ENCODE measurements around the gene ZDHHC19. TPM values are rescaled to one million over a fixed set of nuclear protein-coding genes. Genes with fewer than 3 reads are reported as not detected.

ZDHHC19 gene
- total RNA-seq, 2 donors from 2014 or later, result not detected

DNA sequence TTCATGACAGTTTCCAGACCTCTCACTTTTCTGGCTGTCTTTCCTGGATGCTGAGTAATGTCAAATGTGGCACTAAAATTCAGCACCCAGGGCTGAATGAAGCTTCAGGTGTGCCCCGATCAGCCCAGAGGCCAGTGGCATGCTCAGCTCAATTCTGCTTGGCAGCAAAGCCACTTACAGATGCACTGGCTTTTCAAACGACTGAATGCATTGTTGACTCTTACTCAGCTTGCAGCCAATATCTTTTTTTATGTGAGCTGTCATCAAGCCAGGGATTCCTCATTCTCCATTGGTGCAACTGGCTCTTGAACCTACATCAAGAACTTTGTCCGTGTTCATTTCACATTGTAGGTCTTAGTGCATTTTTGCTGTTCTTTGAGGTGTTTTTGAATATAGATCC, 60.7 kb downstream of the ZDHHC19 start:
- Mint-ChIP-seq H3K36me3 (peaks cover 0 to 4% of the 10 kb centered on the region in 2 donors), H3K9me3 (peaks cover 0 to 4% of the 10 kb centered on the region in 2 donors), H3K27ac (peak overlapping the region in 1 of 2 donors; percentile 75)
- ATAC-seq (no peak), DNase-seq (ENCODE audit: low spot score in 2 of 2) (no peak)

DNA sequence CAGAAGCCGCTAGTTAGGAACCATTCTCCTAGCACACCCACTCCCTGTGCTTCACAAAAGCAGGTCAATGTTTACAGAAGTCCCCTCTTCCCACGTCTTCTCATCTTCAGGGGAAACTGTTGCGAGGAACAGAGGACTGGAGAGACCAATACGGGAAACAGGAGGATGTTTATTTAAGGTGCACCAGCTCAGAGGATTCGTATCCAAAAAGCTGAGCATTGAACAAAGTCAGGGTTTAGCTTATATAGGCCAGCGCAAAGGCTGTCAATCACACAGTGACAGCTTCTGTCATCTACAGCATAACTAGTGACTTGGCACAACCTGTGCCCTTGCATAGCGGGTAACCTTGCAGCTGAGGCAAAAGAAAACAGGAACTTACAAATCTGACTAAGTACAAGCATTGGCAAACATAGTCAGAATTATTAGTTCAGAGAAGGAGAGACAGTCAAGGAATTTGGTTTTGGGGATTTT, 61.3 kb downstream of the ZDHHC19 start:
- Mint-ChIP-seq H3K27ac (no peak overlapping the region), H3K36me3 (peaks cover 0 to 4% of the 10 kb centered on the region in 2 donors), H3K9me3 (peaks cover 0 to 4% of the 10 kb centered on the region in 2 donors)
- DNase-seq (ENCODE audit: low spot score in 2 of 2) (no peak), ATAC-seq (no peak)

DNA sequence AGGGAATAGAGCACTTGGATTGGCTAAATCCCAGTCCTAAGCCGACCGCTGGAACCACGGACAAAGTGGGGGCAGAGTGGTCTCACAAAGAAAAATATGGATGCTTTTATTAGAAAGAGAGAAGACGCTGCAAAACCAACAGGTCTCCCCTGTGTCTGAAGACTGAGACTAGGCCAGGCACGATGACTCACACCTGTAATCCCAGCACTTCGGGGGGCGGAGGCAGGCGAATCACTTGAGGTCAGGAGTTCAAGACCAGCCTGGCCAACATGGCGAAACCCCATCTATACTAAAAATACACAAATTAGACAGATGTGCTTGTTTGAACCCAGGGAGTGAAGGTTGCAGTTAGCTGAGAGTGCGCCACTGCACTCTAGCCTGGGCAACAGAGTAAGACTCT, 61.8 kb downstream of the ZDHHC19 start:
- ATAC-seq, result no peak
- peak overlapping the region; percentile 71 to 82 for H3K27ac Mint-ChIP-seq
- H3K36me3 Mint-ChIP-seq, result peaks cover 0 to 4% of the 10 kb centered on the region in 2 donors
- H3K9me3 Mint-ChIP-seq, result peaks cover 0 to 4% of the 10 kb centered on the region in 2 donors
- DNase-seq (ENCODE audit: low spot score in 2 of 2), result no peak

Other genes starting within 250 kb of the ZDHHC19 start
- gene TFRC, start 129.3 kb downstream of the ZDHHC19 start, total RNA-seq, result 100 to 1,000 TPM; 396 to 546 TPM
- gene SLC51A, start 5.1 kb upstream of the ZDHHC19 start, total RNA-seq, result not detected
- gene PCYT1A, start 76.3 kb upstream of the ZDHHC19 start, total RNA-seq, result 10 to 100 TPM; 28.1 to 40.3 TPM
- 10 to 100 TPM in 1 of 2 donors, 1 to 10 TPM in 1; 7.4 to 13.1 TPM for gene DYNLT2B, start 106.8 kb upstream of the ZDHHC19 start, total RNA-seq
- under 1 TPM in 1 of 2 donors, not detected in 1; 0.20 TPM for gene TM4SF19, start 127.0 kb upstream of the ZDHHC19 start, total RNA-seq
- gene UBXN7, start 221.0 kb upstream of the ZDHHC19 start, total RNA-seq, result 100 to 1,000 TPM in 1 of 2 donors, 10 to 100 TPM in 1; 78.1 to 101 TPM